ENCODE results near the gene HCN4. TPM values are rescaled to one million over a fixed set of nuclear protein-coding genes. Genes with fewer than 3 reads are reported as not detected.

HCN4 gene
- total RNA-seq, 1 experiment from 2014 or later = not detected

GRCh38 chr15:73352082-73352481 is 16.7 kb downstream of the HCN4 start:
- Histone ChIP-seq H3K9me3 (replicated peaks) (no peaks in the 10 kb centered on the region), H3K4me1 (replicated peaks) (no peaks in the 10 kb centered on the region), H3K4me3 (no peak overlapping the region), H3K27me3 (replicated peaks) (no peaks in the 10 kb centered on the region; the same call in 1 of the 2 replicates), H3K27ac (no peak overlapping the region), H3K36me3 (no peaks in the 10 kb centered on the region)
- no peak for DNase-seq (ENCODE audit: low read depth in 1 of 2, low spot score in 2 of 2)

- Histone ChIP-seq H3K4me1 (replicated peaks) (no peaks in the 10 kb centered on the region), H3K9me3 (replicated peaks) (no peaks in the 10 kb centered on the region), H3K27me3 (replicated peaks) (0 out of 2 replicates have a peak, but pooled peaks cover 3% of the 10 kb centered on the region), H3K27ac (no peak overlapping the region), H3K36me3 (no peaks in the 10 kb centered on the region), H3K4me3 (no peak overlapping the region)
- DNase-seq (ENCODE audit: low read depth in 1 of 2, low spot score in 2 of 2) = no peak
Observed at GRCh38 chr15:73349191-73349590, 19.6 kb downstream of the HCN4 start.

GRCh38 chr15:73346735-73347312 is 21.9 kb downstream of the HCN4 start:
- H3K27me3 ChIP-seq (replicated peaks) = 0 out of 2 replicates have a peak, but pooled peaks cover 3% of the 10 kb centered on the region
- no peak for DNase-seq (ENCODE audit: low read depth in 1 of 2, low spot score in 2 of 2)
- no peaks in the 10 kb centered on the region for H3K36me3 ChIP-seq
- H3K9me3 ChIP-seq (replicated peaks) = no peaks in the 10 kb centered on the region
- H3K4me1 ChIP-seq (replicated peaks) = no peaks in the 10 kb centered on the region
- H3K4me3 ChIP-seq = no peak overlapping the region
- H3K27ac ChIP-seq = no peak overlapping the region

GRCh38 chr15:73345658-73346057 is 23.1 kb downstream of the HCN4 start:
- Histone ChIP-seq H3K27ac (no peak overlapping the region), H3K4me3 (no peak overlapping the region)

GRCh38 chr15:73344056-73344455 is 24.7 kb downstream of the HCN4 start:
- Histone ChIP-seq H3K36me3 (no peaks in the 10 kb centered on the region), H3K27ac (no peak overlapping the region), H3K4me1 (replicated peaks) (no peaks in the 10 kb centered on the region), H3K27me3 (replicated peaks) (0 out of 2 replicates have a peak, but pooled peaks cover 3% of the 10 kb centered on the region), H3K4me3 (no peak overlapping the region), H3K9me3 (replicated peaks) (no peaks in the 10 kb centered on the region)
- no peak for DNase-seq (ENCODE audit: low read depth in 1 of 2, low spot score in 2 of 2)

More at GRCh38 chr15:73345658-73346057, 23.1 kb downstream of the HCN4 start:
- Histone ChIP-seq H3K9me3 (replicated peaks) (no peaks in the 10 kb centered on the region), H3K27me3 (replicated peaks) (0 out of 2 replicates have a peak, but pooled peaks cover 3% of the 10 kb centered on the region), H3K36me3 (no peaks in the 10 kb centered on the region), H3K4me1 (replicated peaks) (no peaks in the 10 kb centered on the region)
- no peak for DNase-seq (ENCODE audit: low read depth in 1 of 2, low spot score in 2 of 2)

- H3K27me3 ChIP-seq (replicated peaks) = 0 out of 2 replicates have a peak, but pooled peaks cover 3% of the 10 kb centered on the region
- no peak for DNase-seq (ENCODE audit: low read depth in 1 of 2, low spot score in 2 of 2)
- no peaks in the 10 kb centered on the region for H3K9me3 ChIP-seq (replicated peaks)
- no peaks in the 10 kb centered on the region for H3K36me3 ChIP-seq
- H3K27ac ChIP-seq = no peak overlapping the region
- H3K4me3 ChIP-seq = no peak overlapping the region
- no peaks in the 10 kb centered on the region for H3K4me1 ChIP-seq (replicated peaks)
Observed at GRCh38 chr15:73341886-73342600, 26.7 kb downstream of the HCN4 start.

- no peaks in the 10 kb centered on the region for H3K36me3 ChIP-seq
- 0 out of 2 replicates have a peak, but pooled peaks cover 3% of the 10 kb centered on the region for H3K27me3 ChIP-seq (replicated peaks)
Observed at GRCh38 chr15:73340502-73341192, 28.1 kb downstream of the HCN4 start.

GRCh38 chr15:73338606-73339374 is 30.0 kb downstream of the HCN4 start:
- Histone ChIP-seq H3K4me3 (no peak overlapping the region), H3K27ac (no peak overlapping the region), H3K36me3 (no peaks in the 10 kb centered on the region), H3K4me1 (replicated peaks) (no peaks in the 10 kb centered on the region), H3K9me3 (replicated peaks) (no peaks in the 10 kb centered on the region), H3K27me3 (replicated peaks) (0 out of 2 replicates have a peak, but pooled peaks cover 3% of the 10 kb centered on the region)
- no peak for DNase-seq (ENCODE audit: low read depth in 1 of 2, low spot score in 2 of 2)

More at GRCh38 chr15:73340502-73341192, 28.1 kb downstream of the HCN4 start:
- Histone ChIP-seq H3K27ac (no peak overlapping the region), H3K4me1 (replicated peaks) (no peaks in the 10 kb centered on the region), H3K9me3 (replicated peaks) (no peaks in the 10 kb centered on the region), H3K4me3 (no peak overlapping the region)
- DNase-seq (ENCODE audit: low read depth in 1 of 2, low spot score in 2 of 2) = no peak

- H3K36me3 ChIP-seq = no peaks in the 10 kb centered on the region
- H3K27ac ChIP-seq = no peak overlapping the region
- H3K27me3 ChIP-seq (replicated peaks) = 0 out of 2 replicates have a peak, but pooled peaks cover 3% of the 10 kb centered on the region
- no peak overlapping the region for H3K4me3 ChIP-seq
- no peak for DNase-seq (ENCODE audit: low read depth in 1 of 2, low spot score in 2 of 2)
- H3K4me1 ChIP-seq (replicated peaks) = no peaks in the 10 kb centered on the region
- no peaks in the 10 kb centered on the region for H3K9me3 ChIP-seq (replicated peaks)
Observed at GRCh38 chr15:73338058-73338457, 30.7 kb downstream of the HCN4 start.

GRCh38 chr15:73337187-73337586 is 31.6 kb downstream of the HCN4 start:
- H3K9me3 ChIP-seq (replicated peaks) = no peaks in the 10 kb centered on the region
- H3K36me3 ChIP-seq = no peaks in the 10 kb centered on the region
- no peak overlapping the region for H3K27ac ChIP-seq
- DNase-seq (ENCODE audit: low read depth in 1 of 2, low spot score in 2 of 2) = no peak
- H3K27me3 ChIP-seq (replicated peaks) = 0 out of 2 replicates have a peak, but pooled peaks cover 3% of the 10 kb centered on the region
- no peak overlapping the region for H3K4me3 ChIP-seq
- H3K4me1 ChIP-seq (replicated peaks) = no peaks in the 10 kb centered on the region

- Histone ChIP-seq H3K9me3 (replicated peaks) (no peaks in the 10 kb centered on the region), H3K27ac (no peak overlapping the region), H3K4me1 (replicated peaks) (no peaks in the 10 kb centered on the region), H3K4me3 (no peak overlapping the region), H3K36me3 (no peaks in the 10 kb centered on the region), H3K27me3 (replicated peaks) (0 out of 2 replicates have a peak, but pooled peaks cover 3% of the 10 kb centered on the region)
- DNase-seq (ENCODE audit: low read depth in 1 of 2, low spot score in 2 of 2) = no peak
Observed at GRCh38 chr15:73336756-73337155, 32.0 kb downstream of the HCN4 start.

- DNase-seq (ENCODE audit: low read depth in 1 of 2, low spot score in 2 of 2) = no peak
- 0 out of 2 replicates have a peak, but pooled peaks cover 3% of the 10 kb centered on the region for H3K27me3 ChIP-seq (replicated peaks)
Observed at GRCh38 chr15:73335471-73335870, 33.3 kb downstream of the HCN4 start.

GRCh38 chr15:73335026-73335425 is 33.7 kb downstream of the HCN4 start:
- Histone ChIP-seq H3K4me1 (replicated peaks) (no peaks in the 10 kb centered on the region), H3K4me3 (no peak overlapping the region), H3K9me3 (replicated peaks) (no peaks in the 10 kb centered on the region), H3K27ac (no peak overlapping the region), H3K27me3 (replicated peaks) (0 out of 2 replicates have a peak, but pooled peaks cover 3% of the 10 kb centered on the region), H3K36me3 (no peaks in the 10 kb centered on the region)
- no peak for DNase-seq (ENCODE audit: low read depth in 1 of 2, low spot score in 2 of 2)

More at GRCh38 chr15:73335471-73335870, 33.3 kb downstream of the HCN4 start:
- Histone ChIP-seq H3K9me3 (replicated peaks) (no peaks in the 10 kb centered on the region), H3K36me3 (no peaks in the 10 kb centered on the region), H3K4me3 (no peak overlapping the region), H3K4me1 (replicated peaks) (no peaks in the 10 kb centered on the region), H3K27ac (no peak overlapping the region)
